SK-N-SH (cell line): ENCODE data around the gene CANT1. TPM values are rescaled to one million over a fixed set of nuclear protein-coding genes. Genes with fewer than 3 reads are reported as not detected.

Experiments
- CTCF ChIA-PET: fragments of 300-600, 350-600 bp; formaldehyde crosslinking; extraction: SDS; loops from one replicate; lab custom pipeline; 2021; lab: Yijun Ruan, JAX
- POLR2A ChIA-PET: fragments of 350-600 bp; sonication (Branson Sonifier 250); formaldehyde crosslinking; extraction: SDS; loops from one replicate; lab custom pipeline; 2020; ENCODE audit warnings: antibody characterized with exemption, inconsistent platforms; lab: Yijun Ruan, JAX
- DNase-seq: peaks from one replicate; pipeline ENCODE4 v3.0.0; 2012
- H2AFZ ChIP-seq: fragments of 200-600 bp; sonication (generic); 2 replicates; pipeline ENCODE4 v1.8.1; 2016; ENCODE audit warnings: antibody characterized with exemption, mild to moderate bottlenecking, low read depth
- H3F3A ChIP-seq: fragments of 200-600 bp; sonication (generic); replicated peaks from 2 replicates; pipeline ENCODE3; 2016; ENCODE audit warnings: antibody characterized with exemption, mild to moderate bottlenecking; ENCODE audit not compliant: insufficient read depth
- H3K27ac ChIP-seq, 2 experiments: fragments of 200-500 bp in 1 of 2; fragments of 200-600 bp in 1 of 2; sonication (Bioruptor generic) in 1 of 2; sonication (generic), shearing (Covaris generic) in 1 of 2; 2 replicates each; pipeline versions ENCODE4 v1.5.1 to v1.6.1; 2014 to 2016; ENCODE audit warnings: low read depth in 2 of 2, inconsistent platforms in 1 of 2, low read length in 1 of 2, mild to moderate bottlenecking in 1 of 2, mixed read lengths in 1 of 2
- H3K27me3 ChIP-seq: fragments of 200-600 bp; sonication (generic), shearing (Covaris generic); 2 replicates; pipeline ENCODE4 v1.6.1; 2016; ENCODE audit warnings: mixed run types; ENCODE audit not compliant: insufficient read depth
- H3K36me3 ChIP-seq, 2 experiments: fragments of 200-500 bp in 1 of 2; fragments of 200-600 bp in 1 of 2; sonication (Bioruptor generic) in 1 of 2; sonication (generic) in 1 of 2; replicated peaks in 1 of 2; 2 replicates each; pipeline versions ENCODE3 to v1.5.1; 2014 to 2016; ENCODE audit warnings: low read length in 1 of 2, mild to moderate bottlenecking in 1 of 2; ENCODE audit not compliant: insufficient read depth in 2 of 2, control insufficient read depth in 1 of 2
- H3K4me1 ChIP-seq, 2 experiments: fragments of 200-500 bp in 1 of 2; fragments of 200-600 bp in 1 of 2; sonication (Bioruptor generic) in 1 of 2; sonication (generic), shearing (Covaris generic) in 1 of 2; 2 replicates each; pipeline versions ENCODE4 v1.5.1 to v1.6.1; 2014 to 2016; ENCODE audit warnings: low read depth in 1 of 2, low read length in 1 of 2, mixed run types in 1 of 2; ENCODE audit not compliant: insufficient read depth in 2 of 2, control insufficient read depth in 1 of 2
- H3K4me2 ChIP-seq: fragments of 200-600 bp; sonication (generic), shearing (Covaris generic); 2 replicates; pipeline ENCODE4 v1.6.1; 2017; ENCODE audit warnings: mixed run types
- H3K4me3 ChIP-seq, 2 experiments: fragments of 200-500 bp in 1 of 2; fragments of 200-600 bp in 1 of 2; sonication (Bioruptor generic) in 1 of 2; sonication (generic), shearing (Covaris generic) in 1 of 2; 2 replicates each; pipeline versions ENCODE4 v1.5.1 to v1.8.1; 2014 to 2016; ENCODE audit warnings: low read depth in 2 of 2, inconsistent platforms in 1 of 2, low read length in 1 of 2, mild to moderate bottlenecking in 1 of 2, mixed read lengths in 1 of 2, moderate library complexity in 1 of 2
- H3K79me2 ChIP-seq: fragments of 200-600 bp; sonication (generic); 2 replicates; pipeline ENCODE4 v1.8.1; 2017; ENCODE audit warnings: mild to moderate bottlenecking; ENCODE audit not compliant: insufficient read depth
- H3K9ac ChIP-seq: fragments of 200-600 bp; sonication (generic); 2 replicates; pipeline ENCODE4 v1.6.1; 2017; ENCODE audit warnings: mixed run types
- H3K9me2 ChIP-seq: fragments of 200-600 bp; sonication (generic); 2 replicates; pipeline ENCODE4 v1.6.1; 2017; ENCODE audit warnings: mixed run types
- H3K9me3 ChIP-seq: fragments of 200-600 bp; sonication (generic); 2 replicates; pipeline ENCODE4 v1.6.1; 2017; ENCODE audit warnings: mixed run types, mild to moderate bottlenecking, moderate library complexity
- H4K20me1 ChIP-seq: fragments of 200-600 bp; sonication (generic); 2 replicates; pipeline ENCODE4 v1.6.1; 2017; ENCODE audit warnings: mild to moderate bottlenecking, mixed run types; ENCODE audit not compliant: insufficient read depth
- CTCF ChIP-seq: fragments of 200-600 bp; sonication (generic); IDR thresholded peaks from 2 replicates; pipeline ENCODE4 v1.6.1; 2017; ENCODE audit warnings: antibody characterized with exemption, mild to moderate bottlenecking, moderate library complexity
- ELF1 ChIP-seq: IDR thresholded peaks from 2 replicates; pipeline ENCODE4 v1.4.0; 2012
- EP300 ChIP-seq, 2 experiments: IDR thresholded peaks; 2 replicates each; pipeline versions ENCODE4 v1.4.0 to v1.6.1; 2012; ENCODE audit warnings: borderline replicate concordance in 1 of 2, low read depth in 1 of 2, low read length in 1 of 2
- FOSL2 ChIP-seq: IDR thresholded peaks from 2 replicates; pipeline ENCODE4 v1.4.0; 2012; ENCODE audit warnings: low read depth, mild to moderate bottlenecking, moderate library complexity, borderline replicate concordance
- GATA2 ChIP-seq: sonication (generic); formaldehyde crosslinking; IDR thresholded peaks from 2 replicates; pipeline ENCODE4 v1.5.0; 2020; ENCODE audit warnings: mild to moderate bottlenecking, missing genetic modification reagents
- JUND ChIP-seq: IDR thresholded peaks from 2 replicates; pipeline ENCODE4 v1.4.0; 2012
- MAX ChIP-seq: IDR thresholded peaks from 2 replicates; pipeline ENCODE4 v1.4.0; 2012; ENCODE audit warnings: low read depth
- MEF2A ChIP-seq: IDR thresholded peaks from 2 replicates; pipeline ENCODE4 v1.4.0; 2012; ENCODE audit warnings: low read depth, borderline replicate concordance
- MXI1 ChIP-seq: IDR thresholded peaks from 2 replicates; pipeline ENCODE4 v1.6.1; 2012; ENCODE audit warnings: mild to moderate bottlenecking, low read depth, low read length, improper control_type of control experiment
- PBX3 ChIP-seq: IDR thresholded peaks from 2 replicates; pipeline ENCODE4; 2012
- POLR2AphosphoS5 ChIP-seq: IDR thresholded peaks from 2 replicates; pipeline ENCODE4 v1.6.1; 2012; ENCODE audit warnings: low read depth, low read length
- RCOR1 ChIP-seq: fragments of 150-350 bp; IDR thresholded peaks from 2 replicates; pipeline ENCODE4 v1.6.1; 2017; ENCODE audit warnings: antibody characterized with exemption, low read length
- REST ChIP-seq: IDR thresholded peaks from 2 replicates; pipeline ENCODE4 v1.6.1; 2012; ENCODE audit warnings: mild to moderate bottlenecking, low read depth, low read length, moderate library complexity
- RFX5 ChIP-seq: IDR thresholded peaks from 2 replicates; pipeline ENCODE4 v1.6.1; 2012; ENCODE audit warnings: mild to moderate bottlenecking, improper control_type of control experiment, low read length
- SMC3 ChIP-seq: IDR thresholded peaks from 2 replicates; pipeline ENCODE4 v1.6.1; 2012; ENCODE audit warnings: low read depth, low read length, improper control_type of control experiment
- TCF12 ChIP-seq: IDR thresholded peaks from 2 replicates; pipeline ENCODE4 v1.4.0; 2012
- WGBS: methylation state at CpG from one replicate; pipeline ENCODE4 v1.1.6; 2017; ENCODE audit warnings: low lambda C conversion rate; 5-methylcytosine and 5-hydroxymethylcytosine counted together
- polyA plus RNA-seq, 3 experiments: library from polyadenylated mRNA; depleted of rRNA; stranded (reverse); fragments of >200 nt; gene quantifications; 2 replicates each; pipeline ENCODE4 v1.2.3, GENCODE V29; 2012

CANT1 gene
- polyA plus RNA-seq, 1 of the 3 experiments (the other 2 are of a cell fraction) = 87.4 TPM

- Histone ChIP-seq H3K4me1 (peaks cover 7 to 10% of the 10 kb centered on the region in 2 experiments; a peak in 3 of 4 replicates), H3K9me3 (no peaks in the 10 kb centered on the region), H3F3A (peaks cover 11% of the 10 kb centered on the region), H3K27me3 (no peaks in the 10 kb centered on the region), H2AFZ (no peak overlapping the region), H3K36me3 (peaks cover 35 to 55% of the 10 kb centered on the region in 2 experiments), H3K4me2 (no peak overlapping the region), H3K9ac (no peak overlapping the region), H3K9me2 (no peaks in the 10 kb centered on the region), H4K20me1 (peaks cover 21% of the 10 kb centered on the region), H3K27ac (no peak overlapping the region), H3K79me2 (peaks cover 15% of the 10 kb centered on the region; the same call in 1 of the 2 replicates), H3K4me3 (no peak overlapping the region)
- ChIA-PET CTCF (interaction anchor here (1.0 to 2.5 kb wide), 11 partner anchors 12 to 402 kb away, joined by 3 to 14 read pairs (median 3); no protein-coding TSS in a partner anchor), POLR2A (no interaction called here)
- 95% methylated on average over 33 of the region's 33 CpGs for WGBS
- TF ChIP-seq TCF12 (no peak), MAX (no peak), POLR2AphosphoS5 (no peak), EP300 (IDR thresholded peaks at IDR 0.05; ENCODE audit: borderline replicate concordance in 1 of 2, low read depth in 1 of 2, low read length in 1 of 2) (no peak), ELF1 (no peak), RCOR1 (no peak), CTCF (no peak)
- peak; percentile 19 for DNase-seq
These were observed 18.4 kb downstream of the CANT1 start for GRCh38 chr17:78991017-78991738.

- H3K9me2 ChIP-seq = no peaks in the 10 kb centered on the region
- H4K20me1 ChIP-seq = peaks cover 19% of the 10 kb centered on the region
- H3K79me2 ChIP-seq = peaks cover 14% of the 10 kb centered on the region; the same call in 1 of the 2 replicates
- no peak overlapping the region for H3K4me3 ChIP-seq
- no peaks in the 10 kb centered on the region for H3K27me3 ChIP-seq
- peaks cover 28 to 48% of the 10 kb centered on the region in 2 experiments for H3K36me3 ChIP-seq
- peak; percentile 22 for DNase-seq
- no peak overlapping the region for H3K9ac ChIP-seq
- peaks cover 7 to 10% of the 10 kb centered on the region in 2 experiments; a peak in 3 of 4 replicates for H3K4me1 ChIP-seq
- H3K9me3 ChIP-seq = no peaks in the 10 kb centered on the region
- no peak overlapping the region for H3K27ac ChIP-seq
- ChIA-PET POLR2A (no interaction called here), CTCF (interaction anchor here (1.0 to 2.5 kb wide), 9 partner anchors 12 to 403 kb away, joined by 3 to 14 read pairs (median 3); no protein-coding TSS in a partner anchor)
- H3F3A ChIP-seq = peaks cover 11% of the 10 kb centered on the region
- no peak overlapping the region for H3K4me2 ChIP-seq
- H2AFZ ChIP-seq = no peak overlapping the region
- WGBS = 97% methylated on average over 29 of the region's 29 CpGs
- no peak for TF ChIP-seq RFX5
- no peak for TF ChIP-seq CTCF
- no peak for TF ChIP-seq ELF1
- TF ChIP-seq JUND = no peak
- TF ChIP-seq MXI1 = no peak
- TF ChIP-seq MEF2A = no peak
- no peak for TF ChIP-seq POLR2AphosphoS5
- TF ChIP-seq FOSL2 = no peak
- TF ChIP-seq GATA2 (CRISPR knock-in tag) = no peak
- no peak for TF ChIP-seq PBX3
- no peak for TF ChIP-seq EP300 (IDR thresholded peaks at IDR 0.05; ENCODE audit: borderline replicate concordance in 1 of 2, low read depth in 1 of 2, low read length in 1 of 2)
- TF ChIP-seq SMC3 = no peak
- no peak for TF ChIP-seq REST
These were observed 19.1 kb downstream of the CANT1 start for GRCh38 chr17:78990349-78991016.
